Keratinocyte (primary cell): ENCODE results near the gene DAGLA. TPM values are rescaled to one million over a fixed set of nuclear protein-coding genes. Genes with fewer than 3 reads are reported as not detected.

Experiments used
- DNase-seq: peaks from one replicate; pipeline ENCODE4 v3.0.0-alpha.2; 2011; ENCODE audit warnings: low read depth, missing footprints, low spot score
- FAIRE-seq: peaks from 2 replicates; lab custom pipeline; 2011; peaks lifted over from hg19 to GRCh38; lab: Jason Lieb, UNC
- H2AFZ ChIP-seq: 2 replicates; pipeline ENCODE4 v1.6.0; 2012; ENCODE audit warnings: low read length, control low read depth, inconsistent platforms; ENCODE audit not compliant: control insufficient read depth
- H3K27ac ChIP-seq: 2 replicates; pipeline ENCODE4 v1.5.1; 2011; ENCODE audit warnings: low read length; ENCODE audit not compliant: control insufficient read depth, insufficient read depth
- H3K27me3 ChIP-seq: 3 replicates; pipeline ENCODE4 v1.6.0; 2011; ENCODE audit warnings: low read length; ENCODE audit not compliant: control insufficient read depth, insufficient read depth; ENCODE audit errors: extremely low read depth
- H3K36me3 ChIP-seq, 2 experiments: 2 replicates in 1 of 2; 3 replicates in 1 of 2; pipeline ENCODE4 v1.5.1; 2011; ENCODE audit warnings: low read length in 2 of 2, mild to moderate bottlenecking in 1 of 2; ENCODE audit not compliant: control insufficient read depth in 2 of 2, insufficient read depth in 2 of 2; ENCODE audit errors: extremely low read depth in 1 of 2
- H3K4me1 ChIP-seq: 3 replicates; pipeline ENCODE4 v1.5.1; 2011; ENCODE audit warnings: low read length; ENCODE audit not compliant: control insufficient read depth, insufficient read depth; ENCODE audit errors: extremely low read depth
- H3K4me2 ChIP-seq: 3 replicates; pipeline ENCODE4 v1.6.0; 2011; ENCODE audit warnings: low read depth, low read length; ENCODE audit not compliant: control insufficient read depth, insufficient read depth; ENCODE audit errors: extremely low read depth
- H3K4me3 ChIP-seq, 3 experiments: fragments of 200-600 bp in 1 of 3; sonication (generic) in 1 of 3; 2 replicates in 2 of 3; 3 replicates in 1 of 3; pipeline ENCODE4 v1.5.1; 2011 to 2016; ENCODE audit warnings: low read length in 3 of 3, mild to moderate bottlenecking in 3 of 3, control low read depth in 2 of 3, inconsistent platforms in 1 of 3, low read depth in 1 of 3, mixed read lengths in 1 of 3, mixed run types in 1 of 3, moderate library complexity in 1 of 3; ENCODE audit not compliant: control insufficient read depth in 2 of 3, insufficient read depth in 2 of 3; ENCODE audit errors: extremely low read depth in 1 of 3
- H3K79me2 ChIP-seq: 2 replicates; pipeline ENCODE4 v1.6.0; 2012; ENCODE audit warnings: low read length; ENCODE audit not compliant: control insufficient read depth, insufficient read depth
- H3K9ac ChIP-seq: 3 replicates; pipeline ENCODE4 v1.6.0; 2011; ENCODE audit warnings: low read length; ENCODE audit not compliant: control insufficient read depth, insufficient read depth; ENCODE audit errors: extremely low read depth
- H3K9me1 ChIP-seq: 3 replicates; pipeline ENCODE4 v1.6.0; 2011; ENCODE audit warnings: low read length; ENCODE audit not compliant: control insufficient read depth, insufficient read depth; ENCODE audit errors: extremely low read depth
- H3K9me3 ChIP-seq: 2 replicates; pipeline ENCODE4 v1.5.1; 2012; ENCODE audit warnings: low read depth, low read length; ENCODE audit not compliant: control insufficient read depth
- H4K20me1 ChIP-seq: 3 replicates; pipeline ENCODE4 v1.6.0; 2011; ENCODE audit warnings: low read length; ENCODE audit not compliant: control insufficient read depth, insufficient read depth; ENCODE audit errors: extremely low read depth
- EZH2 ChIP-seq: IDR thresholded peaks from one replicate; pipeline ENCODE4 v1.6.1; 2012; ENCODE audit warnings: inconsistent platforms, mild to moderate bottlenecking, low read length, moderate library complexity
- dilution Hi-C: fragments of 300-500 bp; cut with MboI; formaldehyde crosslinking; loops from one replicate; pipeline ENCODE4 v1.7.0; 2020; ENCODE audit warnings: low sequenced_read_pairs; ENCODE audit not compliant: extremely low pct_ligation_motif_present
- polyA plus RNA-seq, 5 experiments: library from polyadenylated mRNA; depleted of rRNA in 3 of 5; stranded (reverse) in 3 of 5; stranded (forward) in 1 of 5; unstranded in 1 of 5; fragments of >200 nt; gene quantifications; 1 replicate in 1 of 5; 2 replicates in 3 of 5; 3 replicates in 1 of 5; pipeline versions ENCODE4 v1.2.1 to v1.2.3, GENCODE V29; 2011 to 2012; ENCODE audit warnings: missing spikeins in 2 of 5, low read depth in 1 of 5, low replicate concordance in 1 of 5
- TF ChIP-seq, protein P1 (sequence below), 3 experiments: IDR thresholded peaks in 1 of 3; conservative IDR thresholded peaks in 1 of 3; optimal IDR thresholded peaks in 1 of 3; 2 replicates in 2 of 3; 3 replicates in 1 of 3; pipeline versions ENCODE3 to v1.5.1; 2011; ENCODE audit warnings: low read length in 3 of 3, mild to moderate bottlenecking in 3 of 3, moderate library complexity in 2 of 3, control low read depth in 1 of 3, inconsistent platforms in 1 of 3; ENCODE audit not compliant: insufficient read depth in 2 of 3; ENCODE audit errors: extremely low read depth in 1 of 3

Gene DAGLA
- polyA plus RNA-seq, 1 donor (not counting 4 experiments of a cell fraction or from before 2014, with no cell fraction given), result 0.03 TPM

DNA sequence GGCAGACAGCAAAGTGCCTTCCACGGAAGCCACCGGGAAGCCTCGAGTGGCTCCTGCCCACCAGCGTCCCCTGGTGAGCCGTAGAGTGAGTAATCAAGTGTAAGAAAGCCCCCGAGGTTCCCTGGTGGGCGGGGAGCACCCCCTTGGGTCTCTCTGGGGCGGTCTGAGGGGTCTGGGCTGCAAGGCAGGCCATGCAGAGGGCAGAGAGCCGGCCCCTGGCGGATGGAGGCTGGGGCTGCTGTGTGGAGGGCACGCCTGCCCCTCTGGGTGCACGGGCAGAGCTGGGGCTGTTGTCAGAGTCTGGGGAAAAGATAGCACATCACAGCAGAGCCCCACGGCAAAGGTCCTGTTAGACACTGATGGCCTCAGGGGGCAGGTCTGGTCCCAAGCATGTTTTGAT lies 46.6 kb downstream of the DAGLA start:
- TF ChIP-seq, protein P1, sequence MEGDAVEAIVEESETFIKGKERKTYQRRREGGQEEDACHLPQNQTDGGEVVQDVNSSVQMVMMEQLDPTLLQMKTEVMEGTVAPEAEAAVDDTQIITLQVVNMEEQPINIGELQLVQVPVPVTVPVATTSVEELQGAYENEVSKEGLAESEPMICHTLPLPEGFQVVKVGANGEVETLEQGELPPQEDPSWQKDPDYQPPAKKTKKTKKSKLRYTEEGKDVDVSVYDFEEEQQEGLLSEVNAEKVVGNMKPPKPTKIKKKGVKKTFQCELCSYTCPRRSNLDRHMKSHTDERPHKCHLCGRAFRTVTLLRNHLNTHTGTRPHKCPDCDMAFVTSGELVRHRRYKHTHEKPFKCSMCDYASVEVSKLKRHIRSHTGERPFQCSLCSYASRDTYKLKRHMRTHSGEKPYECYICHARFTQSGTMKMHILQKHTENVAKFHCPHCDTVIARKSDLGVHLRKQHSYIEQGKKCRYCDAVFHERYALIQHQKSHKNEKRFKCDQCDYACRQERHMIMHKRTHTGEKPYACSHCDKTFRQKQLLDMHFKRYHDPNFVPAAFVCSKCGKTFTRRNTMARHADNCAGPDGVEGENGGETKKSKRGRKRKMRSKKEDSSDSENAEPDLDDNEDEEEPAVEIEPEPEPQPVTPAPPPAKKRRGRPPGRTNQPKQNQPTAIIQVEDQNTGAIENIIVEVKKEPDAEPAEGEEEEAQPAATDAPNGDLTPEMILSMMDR (optimal IDR thresholded peaks at IDR 0.05 in 1 of 3, IDR thresholded peaks at IDR 0.05 in 1 of 3, conservative IDR thresholded peaks at IDR 0.05 in 1 of 3; ENCODE audit: extremely low read depth in 1 of 3, insufficient read depth in 2 of 3, low read length in 3 of 3), result no peak
- no peak for TF ChIP-seq EZH2
- Histone ChIP-seq H3K27me3 (peaks cover 63% of the 10 kb centered on the region), H2AFZ (no peak overlapping the region), H4K20me1 (peaks cover 17% of the 10 kb centered on the region), H3K36me3 (no peaks in the 10 kb centered on the region), H3K4me2 (no peak overlapping the region), H3K4me3 (no peak overlapping the region), H3K9me3 (no peaks in the 10 kb centered on the region), H3K9me1 (no peaks in the 10 kb centered on the region), H3K9ac (no peak overlapping the region), H3K4me1 (peaks cover 18% of the 10 kb centered on the region), H3K27ac (no peak overlapping the region), H3K79me2 (no peaks in the 10 kb centered on the region)
- no peak for FAIRE-seq
- dilution Hi-C loops, result no loop called here
- no peak for DNase-seq

DNA sequence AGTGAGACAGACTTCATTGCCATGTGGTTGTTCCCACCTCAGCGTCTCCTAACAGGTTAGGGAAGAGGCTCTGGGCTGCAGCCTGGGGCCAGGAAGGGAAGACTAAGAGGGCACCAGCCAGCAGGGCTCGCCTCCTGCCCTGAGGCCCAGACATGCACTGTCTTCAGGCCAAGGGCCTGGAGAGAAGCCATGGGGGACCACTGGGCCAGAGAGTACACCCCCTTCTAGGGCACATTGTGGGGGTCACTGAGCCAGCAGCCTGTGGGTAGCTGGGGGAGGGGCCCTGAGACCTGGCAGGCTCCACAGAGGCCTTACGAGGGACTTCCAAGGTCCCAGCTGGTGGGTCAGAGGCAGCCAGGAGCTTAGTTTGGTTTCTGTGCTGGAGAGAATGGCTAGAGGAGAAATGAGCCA lies 47.2 kb downstream of the DAGLA start:
- Histone ChIP-seq H3K4me3 (no peak overlapping the region), H3K9me1 (no peaks in the 10 kb centered on the region), H3K36me3 (no peaks in the 10 kb centered on the region), H3K9ac (no peak overlapping the region), H2AFZ (no peak overlapping the region), H3K27me3 (peaks cover 70% of the 10 kb centered on the region), H3K4me2 (no peak overlapping the region), H3K9me3 (no peaks in the 10 kb centered on the region), H3K4me1 (peaks cover 18% of the 10 kb centered on the region), H3K27ac (no peak overlapping the region), H4K20me1 (peaks cover 17% of the 10 kb centered on the region), H3K79me2 (no peaks in the 10 kb centered on the region)
- no peak for TF ChIP-seq EZH2
- TF ChIP-seq, protein P1 (optimal IDR thresholded peaks at IDR 0.05 in 1 of 3, IDR thresholded peaks at IDR 0.05 in 1 of 3, conservative IDR thresholded peaks at IDR 0.05 in 1 of 3; ENCODE audit: extremely low read depth in 1 of 3, insufficient read depth in 2 of 3, low read length in 3 of 3), result no peak
- no peak for DNase-seq
- dilution Hi-C loops, result no loop called here
- no peak for FAIRE-seq
